ENCODE results near the gene SPACA9. TPM values are rescaled to one million over a fixed set of nuclear protein-coding genes. Genes with fewer than 3 reads are reported as not detected.

Gene SPACA9
- total and polyA plus RNA-seq, 2 of the 4 experiments (the other 2 are of a cell fraction), result 0.90 to 4.9 TPM

DNA sequence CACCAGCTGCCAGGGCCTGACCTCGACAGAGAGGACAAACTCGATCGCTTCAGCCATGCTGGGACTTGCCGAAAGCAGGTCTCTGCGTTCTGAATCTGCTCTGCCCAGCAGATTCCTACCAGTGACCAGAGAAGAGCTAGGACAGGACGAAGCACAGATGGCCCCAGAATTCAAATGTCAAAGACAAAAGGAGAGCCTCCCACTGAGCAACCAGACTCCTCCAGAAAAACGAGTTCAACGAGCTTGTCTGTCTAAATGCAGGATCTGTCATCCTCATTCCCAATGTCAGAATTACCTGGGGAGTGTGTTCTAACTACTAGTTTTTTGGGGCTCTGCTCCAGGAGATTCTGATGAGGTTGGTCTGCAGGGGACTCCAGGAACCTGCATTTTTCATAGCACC, 14.0 kb upstream of the SPACA9 start:
- no peak overlapping the region for H3K27ac ChIP-seq (ENCODE audit: insufficient read depth, low read length)
- no peak overlapping the region for H2BK15ac ChIP-seq (ENCODE audit: low read depth, low read length)
- no peaks in the 10 kb centered on the region for H3K9me3 ChIP-seq (ENCODE audit: control insufficient read depth, insufficient read depth, low read length)
- no peak overlapping the region for H3K4me3 ChIP-seq (ENCODE audit: insufficient read depth, low read depth, low read length)
- no peak overlapping the region for H2AFZ ChIP-seq (replicated peaks; ENCODE audit: low read length, poor library complexity)
- no peak overlapping the region for H3K18ac ChIP-seq (ENCODE audit: low read depth, low read length)
- CTCF ChIA-PET, result no interaction called here
- H3K36me3 ChIP-seq (ENCODE audit: control insufficient read depth, insufficient read depth, low read length), result no peaks in the 10 kb centered on the region
- H3K4me1 ChIP-seq (ENCODE audit: control insufficient read depth, insufficient read depth, low read length), result no peaks in the 10 kb centered on the region
- no peaks in the 10 kb centered on the region for H3K9me1 ChIP-seq (ENCODE audit: insufficient read depth, low read length)
- no peaks in the 10 kb centered on the region for H3K79me1 ChIP-seq (ENCODE audit: low read depth in 1 of 2, low read length in 2 of 2)
- H2AK9ac ChIP-seq (replicated peaks; ENCODE audit: low read depth, low read length, poor library complexity), result no peak overlapping the region
- H3K4me2 ChIP-seq (ENCODE audit: low read depth, low read length), result no peak overlapping the region
- TF ChIP-seq NFE2L2 (IDR thresholded peaks at IDR 0.05; ENCODE audit: low read depth, low read length) (no peak), MAZ (IDR thresholded peaks at IDR 0.05; ENCODE audit: borderline replicate concordance, low read depth, low read length) (no peak), FOS (IDR thresholded peaks at IDR 0.05; ENCODE audit: low read depth, low read length) (no peak), RFX5 (IDR thresholded peaks at IDR 0.05; ENCODE audit: low read depth, low read length) (no peak), BHLHE40 (IDR thresholded peaks at IDR 0.05; ENCODE audit: low read depth, low read length) (no peak), RAD21 (IDR thresholded peaks at IDR 0.05; ENCODE audit: low read length) (no peak), SMC3 (IDR thresholded peaks at IDR 0.05; ENCODE audit: low read depth, low read length) (no peak), MXI1 (IDR thresholded peaks at IDR 0.05; ENCODE audit: borderline replicate concordance, low read depth, low read length) (no peak), RCOR1 (IDR thresholded peaks at IDR 0.05; ENCODE audit: insufficient replicate concordance, low read length) (no peak), CHD1 (IDR thresholded peaks at IDR 0.05; ENCODE audit: low read depth, low read length) (no peak), MAFK (IDR thresholded peaks at IDR 0.05; ENCODE audit: low read depth, low read length) (no peak), POLR2A (IDR thresholded peaks at IDR 0.05; ENCODE audit: low read depth, low read length) (no peak)
- TF ChIP-seq, protein P1, sequence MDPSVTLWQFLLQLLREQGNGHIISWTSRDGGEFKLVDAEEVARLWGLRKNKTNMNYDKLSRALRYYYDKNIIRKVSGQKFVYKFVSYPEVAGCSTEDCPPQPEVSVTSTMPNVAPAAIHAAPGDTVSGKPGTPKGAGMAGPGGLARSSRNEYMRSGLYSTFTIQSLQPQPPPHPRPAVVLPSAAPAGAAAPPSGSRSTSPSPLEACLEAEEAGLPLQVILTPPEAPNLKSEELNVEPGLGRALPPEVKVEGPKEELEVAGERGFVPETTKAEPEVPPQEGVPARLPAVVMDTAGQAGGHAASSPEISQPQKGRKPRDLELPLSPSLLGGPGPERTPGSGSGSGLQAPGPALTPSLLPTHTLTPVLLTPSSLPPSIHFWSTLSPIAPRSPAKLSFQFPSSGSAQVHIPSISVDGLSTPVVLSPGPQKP (IDR thresholded peaks at IDR 0.05; ENCODE audit: borderline replicate concordance, low read depth, low read length), result no peak
- TF ChIP-seq, protein P2, sequence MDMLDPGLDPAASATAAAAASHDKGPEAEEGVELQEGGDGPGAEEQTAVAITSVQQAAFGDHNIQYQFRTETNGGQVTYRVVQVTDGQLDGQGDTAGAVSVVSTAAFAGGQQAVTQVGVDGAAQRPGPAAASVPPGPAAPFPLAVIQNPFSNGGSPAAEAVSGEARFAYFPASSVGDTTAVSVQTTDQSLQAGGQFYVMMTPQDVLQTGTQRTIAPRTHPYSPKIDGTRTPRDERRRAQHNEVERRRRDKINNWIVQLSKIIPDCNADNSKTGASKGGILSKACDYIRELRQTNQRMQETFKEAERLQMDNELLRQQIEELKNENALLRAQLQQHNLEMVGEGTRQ (IDR thresholded peaks at IDR 0.05; ENCODE audit: low read depth, low read length), result no peak
- H4K8ac ChIP-seq (ENCODE audit: low read depth in 2 of 2, low read length in 2 of 2), result no peak overlapping the region
- H3K27me3 ChIP-seq (ENCODE audit: control insufficient read depth, insufficient read depth, low read length), result peaks cover 45% of the 10 kb centered on the region
- no peak overlapping the region for H2BK5ac ChIP-seq (ENCODE audit: low read depth, low read length, poor library complexity, severe bottlenecking)
- H3K4ac ChIP-seq (ENCODE audit: low read depth, low read length), result no peak overlapping the region
- ATAC-seq (ENCODE audit: low read depth), result no peak
- H4K5ac ChIP-seq (ENCODE audit: low read depth, low read length), result no peak overlapping the region
- H3K23ac ChIP-seq (ENCODE audit: low read depth, low read length), result no peak overlapping the region
- dilution Hi-C loops (cut with HindIII; ENCODE audit: low sequenced_read_pairs, unreplicated experiment), result no loop called here
- DNase-seq, result no peak
- intact Hi-C loops (cut with micrococcal nuclease), result no loop called here
- in situ Hi-C loops (cut with MboI; ENCODE audit: low sequenced_read_pairs), result no loop called here
- H2BK120ac ChIP-seq (ENCODE audit: low read depth, low read length), result no peak overlapping the region
- H3K14ac ChIP-seq (replicated peaks; ENCODE audit: low read depth, low read length), result no peak overlapping the region
- no peak overlapping the region for H2AK5ac ChIP-seq (ENCODE audit: low read depth, low read length)
- no peak overlapping the region for H4K91ac ChIP-seq (ENCODE audit: insufficient read depth, low read depth, low read length)
- BruUV-seq (replicated peaks), result no TSS peak
- H2BK20ac ChIP-seq (ENCODE audit: low read depth, low read length), result no peak overlapping the region
- 73% methylated on average over 3 of the region's 8 CpGs; no CpG with 5 or more reads in 1 of the 2 experiments for WGBS, 2 experiments (ENCODE audit: extremely low coverage in 2 of 2, insufficient read length in 1 of 2)
- POLR2A ChIA-PET (ENCODE audit: unreplicated experiment), result no interaction called here
- no peak overlapping the region for H3K9ac ChIP-seq (ENCODE audit: low read depth, low read length)
- H3K56ac ChIP-seq (ENCODE audit: extremely low read depth, insufficient read depth, low read length), result no peak overlapping the region
- H4K20me1 ChIP-seq (ENCODE audit: insufficient read depth, low read length), result no peaks in the 10 kb centered on the region
